CD14-positive monocyte (primary cell): ENCODE results near the gene TSPAN16. TPM values are rescaled to one million over a fixed set of nuclear protein-coding genes. Genes with fewer than 3 reads are reported as not detected.

Experiments used
- DNase-seq, 3 donors: peaks; one replicate each; pipeline ENCODE4 v3.0.0-alpha.2; 2011 to 2022
- H2AFZ ChIP-seq: 2 replicates; pipeline ENCODE4 v1.6.0; 2012; ENCODE audit warnings: mild to moderate bottlenecking, low read depth, low read length, inconsistent platforms; ENCODE audit not compliant: insufficient read depth, poor library complexity, severe bottlenecking
- H3K27ac ChIP-seq, 2 donors: 1 replicate in 1 of 2; 2 replicates in 1 of 2; pipeline ENCODE4 v1.5.1; 2012 to 2013; ENCODE audit warnings: low read length in 2 of 2, control low read depth in 1 of 2, inconsistent platforms in 1 of 2, low read depth in 1 of 2, mild to moderate bottlenecking in 1 of 2
- H3K27me3 ChIP-seq, 2 donors: one replicate each; pipeline versions ENCODE4 v1.6.0 to v1.6.1; 2011 to 2013; ENCODE audit warnings: low read length in 2 of 2; ENCODE audit not compliant: control insufficient read depth in 2 of 2, insufficient read depth in 2 of 2
- H3K36me3 ChIP-seq, 2 donors: replicated peaks in 1 of 2; 1 replicate in 1 of 2; 2 replicates in 1 of 2; pipeline versions ENCODE4 v1.5.1 to v1.6.1; 2012 to 2013; ENCODE audit warnings: low read length in 2 of 2, control low read depth in 1 of 2, inconsistent platforms in 1 of 2, mild to moderate bottlenecking in 1 of 2; ENCODE audit not compliant: insufficient read depth in 2 of 2, control insufficient read depth in 1 of 2
- H3K4me1 ChIP-seq, 2 donors: 1 replicate in 1 of 2; 2 replicates in 1 of 2; pipeline versions ENCODE4 v1.5.1 to v1.6.1; 2012 to 2013; ENCODE audit warnings: low read length in 2 of 2, control low read depth in 1 of 2, inconsistent platforms in 1 of 2, mild to moderate bottlenecking in 1 of 2, moderate library complexity in 1 of 2; ENCODE audit not compliant: insufficient read depth in 2 of 2, control insufficient read depth in 1 of 2
- H3K4me2 ChIP-seq: replicated peaks from 2 replicates; pipeline ENCODE3; 2012; ENCODE audit warnings: low read length, moderate library complexity, mild to moderate bottlenecking; ENCODE audit not compliant: poor library complexity, severe bottlenecking; ENCODE audit errors: extremely low read depth
- H3K4me3 ChIP-seq, 3 experiments: fragments of 200-600 bp in 1 of 3; sonication (generic) in 1 of 3; replicated peaks in 1 of 3; 1 replicate in 2 of 3; 2 replicates in 1 of 3; pipeline ENCODE4 v1.5.1; 2011 to 2013; ENCODE audit warnings: low read length in 3 of 3, mild to moderate bottlenecking in 3 of 3, control low read depth in 2 of 3, low read depth in 2 of 3, inconsistent platforms in 1 of 3, moderate library complexity in 1 of 3
- H3K79me2 ChIP-seq: 2 replicates; pipeline ENCODE4 v1.6.0; 2012; ENCODE audit warnings: mild to moderate bottlenecking, control low read depth, inconsistent platforms, low read length, moderate library complexity; ENCODE audit not compliant: insufficient read depth
- H3K9ac ChIP-seq: 2 replicates; pipeline ENCODE4 v1.6.0; 2017; ENCODE audit warnings: low read length, mild to moderate bottlenecking; ENCODE audit not compliant: insufficient read depth, poor library complexity, severe bottlenecking
- H3K9me3 ChIP-seq, 2 donors: replicated peaks in 1 of 2; 1 replicate in 1 of 2; 2 replicates in 1 of 2; pipeline versions ENCODE4 v1.5.1 to v1.6.1; 2012 to 2013; ENCODE audit warnings: low read length in 2 of 2, control low read depth in 1 of 2; ENCODE audit not compliant: control insufficient read depth in 1 of 2, insufficient read depth in 1 of 2
- H4K20me1 ChIP-seq: 2 replicates; pipeline ENCODE4 v1.6.0; 2012; ENCODE audit warnings: mild to moderate bottlenecking, low read length, control low read depth, moderate library complexity; ENCODE audit not compliant: insufficient read depth
- H3K27ac Mint-ChIP-seq, 7 donors: one replicate each; pipeline ENCODE4 v1.8.0; 2020; ENCODE audit warnings: mild to moderate bottlenecking in 7 of 7, mixed read lengths in 7 of 7, moderate library complexity in 6 of 7, inconsistent platforms in 2 of 7
- H3K27me3 Mint-ChIP-seq, 3 donors: one replicate each; pipeline ENCODE4 v1.8.0; 2021 to 2022; ENCODE audit warnings: low read depth in 3 of 3, mild to moderate bottlenecking in 3 of 3, mixed read lengths in 3 of 3, moderate library complexity in 3 of 3, inconsistent platforms in 1 of 3
- H3K36me3 Mint-ChIP-seq, 2 donors: one replicate each; pipeline ENCODE4 v1.8.0; 2020; ENCODE audit warnings: mixed read lengths in 2 of 2, inconsistent platforms in 1 of 2, mild to moderate bottlenecking in 1 of 2
- H3K4me1 Mint-ChIP-seq: one replicate; pipeline ENCODE4 v1.8.0; 2020; ENCODE audit warnings: mild to moderate bottlenecking, mixed read lengths
- H3K4me3 Mint-ChIP-seq, 2 donors: one replicate each; pipeline ENCODE4 v1.8.0; 2020; ENCODE audit warnings: mild to moderate bottlenecking in 2 of 2, mixed read lengths in 2 of 2, moderate library complexity in 1 of 2
- H3K9me3 Mint-ChIP-seq, 7 donors: one replicate each; pipeline ENCODE4 v1.8.0; 2020 to 2022; ENCODE audit warnings: mixed read lengths in 7 of 7, mild to moderate bottlenecking in 6 of 7, moderate library complexity in 6 of 7, inconsistent platforms in 2 of 7
- CTCF ChIP-seq: fragments of 200-600 bp; IDR thresholded peaks from one replicate; pipeline ENCODE4 v1.8.0; 2022; ENCODE audit warnings: antibody characterized with exemption, mild to moderate bottlenecking
- WGBS: methylation state at CpG from one replicate; pipeline ENCODE4 v1.1.5; 2013; ENCODE audit warnings: missing lambda C conversion rate; ENCODE audit not compliant: insufficient coverage; 5-methylcytosine and 5-hydroxymethylcytosine counted together
- intact Hi-C, 2 donors: fragments of 100-400 bp; cut with micrococcal nuclease; formaldehyde crosslinking; loops; one replicate each; pipeline versions ENCODE4 v1.15.0 to v1.15.1; 2023
- polyA plus RNA-seq, 3 donors: library from polyadenylated mRNA; depleted of rRNA in 1 of 3; unstranded in 2 of 3; stranded (reverse) in 1 of 3; fragments of 300-500 nt in 2 of 3; fragments of >200 nt in 1 of 3; fragmentation: Illumina TruSeq in 2 of 3; gene quantifications; 1 replicate in 2 of 3; 2 replicates in 1 of 3; pipeline ENCODE4 v1.2.3, GENCODE V29; 2012 to 2021

The TSPAN16 gene
- polyA plus RNA-seq, 3 donors = 0.08 to 0.31 TPM; not detected in 1

- H3K9ac ChIP-seq = no peak overlapping the region
- DNase-seq = no peak
- H3K36me3 Mint-ChIP-seq = no peaks in the 10 kb centered on the region
- H3K4me1 Mint-ChIP-seq = peaks cover 2% of the 10 kb centered on the region
- H3K9me3 Mint-ChIP-seq = peaks cover 0 to 12% (median 7%) of the 10 kb centered on the region in 7 donors
- no peak overlapping the region for H3K27ac ChIP-seq
- H3K4me3 Mint-ChIP-seq = no peak overlapping the region
- WGBS = no CpG with 5 or more reads among the region's 3 CpGs
- H3K79me2 ChIP-seq = no peaks in the 10 kb centered on the region
- no peak overlapping the region for H3K4me3 ChIP-seq
- no peaks in the 10 kb centered on the region for H3K36me3 ChIP-seq
- TF ChIP-seq CTCF = no peak
- H4K20me1 ChIP-seq = no peaks in the 10 kb centered on the region
- H3K27ac Mint-ChIP-seq = peak overlapping the region in 1 of 7 donors; percentile 66
- H3K4me2 ChIP-seq = no peak overlapping the region
- no peak overlapping the region for H2AFZ ChIP-seq
- peaks cover 31 to 58% (median 53%) of the 10 kb centered on the region in 3 donors for H3K27me3 Mint-ChIP-seq
- peaks cover 7 to 10% of the 10 kb centered on the region in 2 donors for H3K4me1 ChIP-seq
- H3K9me3 ChIP-seq = peaks cover 3 to 5% of the 10 kb centered on the region in 2 donors
- peaks cover 16 to 24% of the 10 kb centered on the region in 2 donors for H3K27me3 ChIP-seq
- intact Hi-C loops = no loop called here
Measured at GRCh38 chr19:11257846-11258380, 38.0 kb upstream of the TSPAN16 start.

GRCh38 chr19:11260996-11261395 is 35.0 kb upstream of the TSPAN16 start:
- H3K36me3 ChIP-seq = no peaks in the 10 kb centered on the region
- intact Hi-C loops = no loop called here
- Mint-ChIP-seq H3K4me1 (peaks cover 2% of the 10 kb centered on the region), H3K36me3 (no peaks in the 10 kb centered on the region), H3K27me3 (peaks cover 43 to 73% (median 72%) of the 10 kb centered on the region in 3 donors), H3K9me3 (peaks cover 0 to 17% (median 9%) of the 10 kb centered on the region in 7 donors), H3K4me3 (peak overlapping the region; percentile 45 to 72), H3K27ac (no peak overlapping the region)
- H4K20me1 ChIP-seq = no peaks in the 10 kb centered on the region
- H3K4me3 ChIP-seq = no peak overlapping the region
- no peak for DNase-seq
- H2AFZ ChIP-seq = no peak overlapping the region
- H3K79me2 ChIP-seq = no peaks in the 10 kb centered on the region
- H3K9ac ChIP-seq = no peak overlapping the region
- WGBS = 89% methylated on average over 5 of the region's 5 CpGs
- no peak overlapping the region for H3K27ac ChIP-seq
- TF ChIP-seq CTCF = no peak
- no peak overlapping the region for H3K4me2 ChIP-seq
- peaks cover 3 to 5% of the 10 kb centered on the region in 2 donors for H3K9me3 ChIP-seq
- H3K4me1 ChIP-seq = peaks cover 7 to 10% of the 10 kb centered on the region in 2 donors
- H3K27me3 ChIP-seq = peaks cover 24 to 47% of the 10 kb centered on the region in 2 donors
